Endothelial cell (in vitro differentiated cells): ENCODE data around the gene CLIC6. TPM values are rescaled to one million over a fixed set of nuclear protein-coding genes. Genes with fewer than 3 reads are reported as not detected.

Experiments used
- DNase-seq: peaks from one replicate; pipeline ENCODE4 v3.0.0; 2021; ENCODE audit warnings: low spot score
- H3K27ac Mint-ChIP-seq: one replicate; pipeline ENCODE4 v1.8.0; 2021; ENCODE audit warnings: mixed read lengths, inconsistent platforms; ENCODE audit not compliant: unreplicated experiment
- H3K27me3 Mint-ChIP-seq: one replicate; pipeline ENCODE4 v1.8.0; 2021; ENCODE audit warnings: mild to moderate bottlenecking, moderate library complexity, mixed read lengths, inconsistent platforms; ENCODE audit not compliant: unreplicated experiment
- H3K36me3 Mint-ChIP-seq: one replicate; pipeline ENCODE4 v1.8.0; 2021; ENCODE audit warnings: mild to moderate bottlenecking, low read depth, mixed read lengths, inconsistent platforms; ENCODE audit not compliant: unreplicated experiment
- H3K4me1 Mint-ChIP-seq: one replicate; pipeline ENCODE4 v1.8.0; 2021; ENCODE audit warnings: mild to moderate bottlenecking, mixed read lengths, inconsistent platforms; ENCODE audit not compliant: unreplicated experiment
- H3K4me3 Mint-ChIP-seq: one replicate; pipeline ENCODE4 v1.8.0; 2021; ENCODE audit warnings: mild to moderate bottlenecking, mixed read lengths, inconsistent platforms; ENCODE audit not compliant: unreplicated experiment
- H3K9me3 Mint-ChIP-seq: one replicate; pipeline ENCODE4 v1.8.0; 2021; ENCODE audit warnings: mixed read lengths, inconsistent platforms; ENCODE audit not compliant: unreplicated experiment
- CTCF ChIP-seq: fragments of 200-600 bp; sonication (generic); IDR thresholded peaks from one replicate; pipeline ENCODE4 v1.5.0; 2021; ENCODE audit warnings: antibody characterized with exemption; ENCODE audit not compliant: unreplicated experiment
- total RNA-seq: library from RNA; stranded (reverse); fragmentation: NEBNext Ultra II Directional; extraction: Animal tissue kit (Norgen Biotek cat#: 25700); gene quantifications from one replicate; pipeline ENCODE4 v1.2.1, GENCODE V29; 2021; ENCODE audit not compliant: unreplicated experiment

The CLIC6 gene
- total RNA-seq, 1 donor from 2014 or later: 5.4 TPM

- no peaks in the 10 kb centered on the region for H3K9me3 Mint-ChIP-seq
Measured at GRCh38 chr21:34730756-34731445, 62.1 kb downstream of the CLIC6 start.

GRCh38 chr21:34732388-34732821, 63.6 kb downstream of the CLIC6 start:
- Mint-ChIP-seq H3K36me3 (no peaks in the 10 kb centered on the region), H3K4me3 (no peak overlapping the region), H3K27me3 (no peaks in the 10 kb centered on the region), H3K9me3 (no peaks in the 10 kb centered on the region), H3K4me1 (no peaks in the 10 kb centered on the region), H3K27ac (no peak overlapping the region)
- TF ChIP-seq CTCF: no peak
- DNase-seq: no peak

More at GRCh38 chr21:34730756-34731445, 62.1 kb downstream of the CLIC6 start:
- Mint-ChIP-seq H3K27me3 (no peaks in the 10 kb centered on the region), H3K36me3 (no peaks in the 10 kb centered on the region), H3K4me3 (no peak overlapping the region), H3K4me1 (no peaks in the 10 kb centered on the region), H3K27ac (no peak overlapping the region)
- DNase-seq: no peak
- no peak for TF ChIP-seq CTCF

- Mint-ChIP-seq H3K27ac (no peak overlapping the region), H3K4me1 (peaks cover 7% of the 10 kb centered on the region), H3K9me3 (no peaks in the 10 kb centered on the region), H3K36me3 (no peaks in the 10 kb centered on the region), H3K27me3 (no peaks in the 10 kb centered on the region), H3K4me3 (no peak overlapping the region)
- no peak for TF ChIP-seq CTCF
- no peak for DNase-seq
Measured at GRCh38 chr21:34733852-34734251, 65.1 kb downstream of the CLIC6 start.

- Mint-ChIP-seq H3K4me1 (peaks cover 7% of the 10 kb centered on the region), H3K9me3 (no peaks in the 10 kb centered on the region), H3K27me3 (no peaks in the 10 kb centered on the region), H3K27ac (no peak overlapping the region), H3K4me3 (no peak overlapping the region), H3K36me3 (no peaks in the 10 kb centered on the region)
- TF ChIP-seq CTCF: no peak
- DNase-seq: no peak
Measured at GRCh38 chr21:34734696-34735095, 65.9 kb downstream of the CLIC6 start.

GRCh38 chr21:34736116-34736874, 67.5 kb downstream of the CLIC6 start:
- DNase-seq: no peak
- no peak overlapping the region for H3K4me3 Mint-ChIP-seq
- TF ChIP-seq CTCF: no peak
- H3K9me3 Mint-ChIP-seq: no peaks in the 10 kb centered on the region
- no peak overlapping the region for H3K27ac Mint-ChIP-seq
- peaks cover 5% of the 10 kb centered on the region for H3K36me3 Mint-ChIP-seq
- peaks cover 7% of the 10 kb centered on the region for H3K4me1 Mint-ChIP-seq
- peaks cover 1% of the 10 kb centered on the region for H3K27me3 Mint-ChIP-seq
